HG03521 (cell line): ENCODE measurements around the gene ARHGEF28.

Source experiments
- ATAC-seq: cut with Tn5 transposase; IDR thresholded peaks from one replicate; pipeline ENCODE4 v1.9.1; 2021; ENCODE audit warnings: mild to moderate bottlenecking, moderate library complexity; ENCODE audit not compliant: unreplicated experiment

Gene ARHGEF28

DNA sequence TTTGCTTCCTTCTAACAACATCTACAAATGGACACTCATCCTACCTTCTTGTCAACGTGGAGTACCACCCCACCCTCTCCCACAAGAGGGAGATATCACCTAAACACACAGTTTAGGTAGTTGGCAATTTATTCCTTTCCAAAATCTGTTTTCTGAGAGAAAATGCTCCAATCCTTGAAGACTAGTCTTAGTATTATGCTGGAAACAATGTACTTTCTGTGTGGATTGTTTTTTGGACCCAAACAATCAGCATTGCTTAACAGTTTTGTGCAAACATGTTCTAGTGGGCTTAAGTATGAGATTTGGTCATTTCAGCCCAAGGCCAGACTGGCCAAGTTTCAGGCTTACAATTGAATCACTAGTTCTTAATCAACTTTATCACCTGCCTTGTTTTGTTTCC lies 359.1 kb downstream of the ARHGEF28 start:
- no peak for ATAC-seq

- no peak for ATAC-seq
Measured at GRCh38 chr5:73986729-73987128, 360.7 kb downstream of the ARHGEF28 start.

DNA sequence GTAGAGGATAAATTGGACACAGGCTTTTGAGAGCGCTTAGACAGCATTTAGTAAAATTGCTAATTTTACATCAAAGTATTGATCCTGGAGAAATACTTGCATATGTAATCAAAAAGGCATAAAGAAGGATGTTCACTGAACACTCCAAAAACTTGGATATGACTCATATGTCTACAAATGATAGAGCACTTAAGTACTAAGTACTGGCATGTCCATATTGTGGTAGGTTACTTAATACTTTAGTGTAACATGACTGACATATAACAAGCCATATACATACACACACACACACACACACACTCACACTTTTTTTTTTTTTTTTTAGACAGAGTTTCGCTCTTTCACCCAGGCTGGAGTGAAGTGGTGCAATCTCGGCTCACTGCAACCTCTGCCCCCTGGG lies 361.9 kb downstream of the ARHGEF28 start:
- ATAC-seq = no peak

- ATAC-seq = no peak
Measured at GRCh38 chr5:73989956-73990355, 364.0 kb downstream of the ARHGEF28 start.
